GM18951 (cell line): ENCODE measurements around the gene SLC6A1.

ENCODE experiments used
- POLR2A ChIP-seq: IDR thresholded peaks from 4 replicates; pipeline ENCODE4 v1.6.1; 2011; ENCODE audit warnings: mild to moderate bottlenecking; ENCODE audit not compliant: insufficient read length, insufficient read depth; ENCODE audit errors: extremely low read depth
- in situ Hi-C: fragments of 300-500 bp; cut with MboI; formaldehyde crosslinking; loops from one replicate; pipeline ENCODE4 v1.12.0; 2022; ENCODE audit warnings: low sequenced_read_pairs, mixed read lengths, inconsistent platforms; ENCODE audit not compliant: unreplicated experiment

Gene SLC6A1

DNA sequence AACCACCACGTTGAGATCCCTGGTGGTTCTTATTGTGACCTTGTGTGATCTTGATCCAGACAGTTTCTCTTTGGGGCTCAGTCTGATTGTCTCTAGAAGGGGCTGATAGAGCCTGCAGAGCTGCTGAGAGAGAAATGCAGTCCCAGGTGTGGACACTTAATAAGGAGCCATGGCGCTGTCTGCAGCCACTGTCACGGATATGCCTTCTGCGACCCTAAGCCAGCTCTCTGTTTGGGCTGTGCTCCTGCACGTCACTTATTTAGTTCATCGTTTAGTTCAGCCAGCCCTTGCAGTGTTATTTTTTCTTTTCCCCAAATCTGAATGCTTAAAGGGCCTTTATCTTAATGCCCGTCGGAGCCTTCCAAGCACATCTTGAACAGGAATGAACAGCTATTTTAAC is 12.0 kb downstream of the SLC6A1 start:
- no peak for TF ChIP-seq POLR2A
- in situ Hi-C loops: no loop called here

DNA sequence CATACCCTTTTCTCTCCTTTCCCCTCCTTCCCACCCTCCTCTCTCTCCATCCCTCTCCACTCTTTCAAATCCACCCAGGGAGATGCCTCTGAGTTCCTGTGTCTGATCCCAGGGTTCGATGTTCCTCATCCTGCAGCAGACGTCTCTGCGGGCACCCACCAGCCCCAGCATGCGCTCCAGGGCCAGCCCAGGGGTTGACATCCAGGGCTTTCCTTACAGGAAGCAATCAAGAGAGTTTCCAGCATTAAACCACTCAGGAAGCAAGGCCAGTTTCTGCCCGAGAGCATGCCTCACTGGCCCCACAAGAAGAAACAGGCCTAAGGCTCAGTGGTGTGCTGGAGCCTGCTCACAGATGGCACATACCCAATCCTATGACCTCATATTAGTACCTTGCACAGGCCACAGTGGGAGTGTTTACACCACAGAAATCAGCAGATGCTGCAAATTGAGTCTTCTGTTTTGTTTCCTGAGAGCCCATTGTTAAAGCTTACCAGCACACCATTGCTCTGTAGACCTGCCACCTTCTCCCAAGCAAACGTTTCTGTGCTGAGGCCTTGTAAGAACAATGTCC is 13.2 kb downstream of the SLC6A1 start:
- no peak for TF ChIP-seq POLR2A
- in situ Hi-C loops: no loop called here

DNA sequence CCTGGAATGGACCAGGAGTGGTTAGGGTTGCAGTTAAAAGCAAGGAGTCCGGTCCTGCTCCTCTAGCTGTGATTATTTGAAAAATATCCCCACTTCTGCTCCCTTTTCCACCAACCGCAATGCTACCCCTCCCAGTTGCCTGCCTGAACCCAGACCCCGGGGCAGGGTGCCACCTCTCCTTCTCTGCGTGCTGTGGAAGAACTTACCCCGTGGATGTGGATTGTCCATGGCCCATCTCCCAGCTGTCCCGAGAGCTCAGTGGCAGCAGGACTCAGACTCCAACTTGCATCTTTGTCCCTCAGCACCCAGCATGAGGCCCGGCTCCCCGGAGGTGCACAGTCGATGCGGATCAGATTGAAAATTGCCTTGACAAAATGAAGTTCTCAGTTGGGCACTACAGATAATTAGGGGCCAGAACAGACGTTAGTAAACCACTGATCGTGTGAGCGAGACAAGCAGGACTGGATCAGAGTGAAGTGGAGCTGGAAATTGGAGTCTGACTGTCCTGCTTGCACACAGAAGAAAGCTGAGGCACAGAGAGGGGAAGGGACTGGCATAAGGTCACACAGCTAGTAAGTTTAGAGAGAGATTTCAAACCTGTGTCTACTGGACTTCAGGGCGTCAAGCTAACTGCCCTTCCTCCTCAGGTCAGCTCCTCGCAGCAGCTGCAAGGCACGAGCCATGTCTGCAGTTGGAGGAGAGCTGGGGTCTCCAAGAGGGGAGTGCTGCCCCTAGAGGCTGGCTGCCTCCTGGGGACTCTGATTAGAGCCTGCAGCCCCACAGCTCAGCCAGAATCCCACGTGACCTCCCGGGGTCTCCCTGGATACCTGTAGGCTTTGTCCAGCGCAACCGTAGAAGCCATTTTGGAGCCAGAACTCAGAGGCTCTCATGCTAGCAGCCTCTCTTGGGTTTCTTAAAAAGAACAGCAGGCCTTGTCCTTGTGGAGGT is 14.7 kb downstream of the SLC6A1 start:
- in situ Hi-C loops: no loop called here
- no peak for TF ChIP-seq POLR2A

DNA sequence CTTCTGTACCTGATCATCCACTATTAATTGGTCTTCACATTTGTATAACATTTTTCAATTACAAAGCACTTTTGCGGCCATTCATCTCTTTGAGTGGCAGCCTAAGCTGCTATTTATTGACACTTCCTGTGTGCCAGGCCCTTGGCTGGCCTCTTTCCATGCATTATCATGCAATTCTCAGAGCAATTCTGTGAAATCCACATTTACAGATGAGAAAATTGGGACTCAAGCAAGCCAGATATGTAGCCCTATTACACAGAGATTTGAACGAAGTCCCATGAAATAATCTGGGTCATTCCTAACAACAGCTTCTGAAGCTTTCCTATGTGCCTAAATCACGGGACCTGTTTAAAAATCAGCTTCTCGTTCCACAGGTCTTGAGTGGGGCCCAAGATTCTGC is 17.4 kb downstream of the SLC6A1 start:
- in situ Hi-C loops: no loop called here

DNA sequence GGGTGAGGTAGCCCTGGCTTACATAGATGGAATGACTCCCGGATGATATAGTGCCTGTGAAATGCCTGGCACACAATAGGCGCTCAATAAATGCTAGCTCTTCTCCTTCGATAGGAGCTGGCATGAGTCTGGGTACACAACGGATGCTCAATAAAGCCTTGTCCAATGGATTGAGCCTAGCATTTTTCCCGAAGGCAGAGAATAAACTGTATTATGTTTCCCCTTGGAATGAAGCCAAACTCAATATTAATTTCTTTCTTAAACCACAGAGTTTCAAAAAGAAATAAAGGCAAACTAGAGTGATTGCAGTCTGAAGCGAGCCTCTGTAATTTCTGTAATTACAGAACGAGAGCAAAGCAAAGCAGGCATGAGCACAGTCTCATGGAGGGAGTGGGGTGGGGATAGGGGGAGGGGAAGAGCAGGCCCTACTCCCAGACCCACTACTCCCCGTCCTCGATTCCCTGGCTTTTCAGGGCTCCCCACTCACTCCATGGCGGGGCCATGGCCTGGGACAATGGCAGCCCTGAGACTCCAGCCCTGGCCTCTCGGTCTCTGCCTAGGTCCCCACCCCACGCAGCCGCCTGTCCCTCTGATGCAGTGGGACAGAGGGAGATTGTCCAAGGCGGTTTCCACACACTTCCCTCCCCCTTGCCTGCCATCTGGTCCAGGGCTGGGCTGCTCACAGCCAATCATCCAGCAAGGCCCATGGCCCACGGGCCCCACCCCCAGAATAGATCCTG is 18.0 kb downstream of the SLC6A1 start:
- in situ Hi-C loops: no loop called here
- no peak for TF ChIP-seq POLR2A

More for the DNA sequence above, 17.4 kb downstream of the SLC6A1 start:
- no peak for TF ChIP-seq POLR2A

DNA sequence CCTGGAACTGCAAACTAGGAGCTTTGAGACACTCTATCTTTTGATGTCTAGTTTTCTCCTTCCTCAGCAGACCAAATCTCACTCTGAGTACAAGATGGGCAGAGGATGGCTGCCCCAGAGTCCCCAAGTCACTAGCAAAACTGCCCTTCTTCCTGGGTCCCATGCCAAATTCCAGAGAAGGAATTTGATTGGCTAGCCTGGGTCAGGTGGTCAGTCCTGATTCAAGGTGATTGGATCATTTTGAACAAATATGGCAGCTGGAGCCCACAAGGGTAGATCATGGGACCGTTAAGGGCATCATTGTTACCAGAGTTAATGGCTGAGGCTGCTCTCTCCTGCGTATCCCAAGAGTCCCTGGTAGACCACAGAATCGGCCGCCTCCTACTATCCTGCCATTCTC is 21.7 kb downstream of the SLC6A1 start:
- in situ Hi-C loops: no loop called here
- TF ChIP-seq POLR2A: no peak

DNA sequence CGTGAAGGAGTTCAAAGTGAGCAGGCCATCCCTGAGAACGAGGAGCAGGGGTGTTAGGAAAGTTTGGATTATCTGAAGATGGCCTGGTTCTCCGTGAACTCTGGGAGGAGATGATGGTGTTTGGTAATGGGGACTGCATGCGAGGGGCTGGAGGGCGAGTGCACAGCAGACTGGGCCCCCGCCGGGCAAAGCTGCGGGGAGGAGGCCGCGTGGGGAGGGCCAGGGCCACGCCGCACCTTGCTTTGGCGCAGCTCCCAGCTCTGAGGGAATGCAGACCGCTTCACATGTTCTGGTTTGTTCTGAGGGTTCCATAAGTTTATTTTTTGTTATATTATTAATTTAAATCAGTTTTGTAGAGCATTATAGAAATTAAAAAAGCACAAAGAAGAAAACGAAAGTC is 22.2 kb downstream of the SLC6A1 start:
- TF ChIP-seq POLR2A: no peak
- in situ Hi-C loops: no loop called here

DNA sequence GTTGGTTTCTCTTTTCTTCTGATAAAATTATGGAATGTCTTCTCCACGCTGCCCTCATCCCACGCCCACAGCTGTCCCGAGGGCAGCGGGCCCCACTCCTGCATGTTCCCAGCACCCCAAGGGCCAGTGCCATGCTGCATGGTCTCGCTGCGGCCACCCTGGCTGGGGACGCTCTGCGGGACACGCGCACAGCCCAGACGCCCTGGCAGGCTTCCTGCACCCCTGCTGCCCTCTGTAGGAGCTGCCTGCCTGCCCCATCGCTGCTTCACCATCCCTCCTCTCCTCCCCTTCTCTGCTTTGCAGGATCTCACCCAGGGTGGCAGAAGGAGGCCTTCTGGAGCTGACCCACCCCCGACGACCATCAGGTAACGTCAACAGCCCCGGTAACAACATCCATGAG is 22.8 kb downstream of the SLC6A1 start:
- in situ Hi-C loops: no loop called here
- no peak for TF ChIP-seq POLR2A

DNA sequence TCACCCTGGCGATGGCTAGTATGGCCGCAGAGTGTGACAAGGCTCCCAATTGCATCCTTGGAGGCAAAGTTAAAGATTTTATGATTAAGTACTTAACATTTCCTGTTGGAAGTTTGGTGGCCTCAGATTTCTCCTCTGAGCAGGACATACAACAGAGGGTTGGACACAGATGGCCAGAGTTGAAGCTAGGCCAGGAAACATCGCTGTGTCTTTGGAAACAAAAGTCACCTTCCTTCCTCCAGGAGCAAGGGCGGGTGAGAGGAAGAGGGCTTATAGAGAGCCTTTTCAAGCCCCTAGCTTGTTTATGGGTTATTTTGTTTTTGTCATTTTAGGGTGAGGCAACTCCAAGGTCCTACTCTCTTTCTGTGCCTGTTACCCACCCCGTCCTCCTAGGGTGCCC is 24.2 kb downstream of the SLC6A1 start:
- in situ Hi-C loops: no loop called here
- no peak for TF ChIP-seq POLR2A

DNA sequence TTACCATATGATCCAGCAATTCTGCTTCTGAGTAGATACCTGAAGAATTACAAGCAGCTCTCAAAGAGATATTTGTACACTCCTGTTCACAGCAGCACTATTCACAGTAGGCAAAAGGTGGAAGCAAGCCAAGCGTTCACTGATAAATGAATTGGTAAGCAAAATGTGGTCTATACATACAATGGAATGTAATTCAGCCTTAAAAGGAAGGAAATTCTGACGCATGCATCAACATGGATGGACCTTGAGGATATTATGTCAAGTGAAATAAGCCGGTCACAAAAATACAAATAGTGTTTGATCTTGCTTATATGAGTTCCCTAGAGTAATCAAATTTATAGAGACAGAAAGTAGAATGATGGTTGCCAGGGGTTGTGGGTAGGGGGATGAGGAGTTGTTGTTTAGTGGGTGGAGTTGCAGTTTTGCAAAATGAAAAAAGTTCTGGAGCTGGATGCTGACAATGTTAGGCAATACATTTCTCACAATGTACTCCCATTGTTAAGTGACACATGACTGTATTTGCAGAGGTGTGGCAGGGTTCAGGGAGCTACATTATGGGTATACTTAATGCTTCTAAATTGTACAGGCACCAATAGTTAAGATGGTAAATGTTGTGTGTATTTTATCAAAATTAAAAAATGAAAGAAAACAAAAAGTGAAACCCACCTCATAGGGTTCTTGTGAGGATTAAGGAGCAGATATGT is 26.7 kb downstream of the SLC6A1 start:
- TF ChIP-seq POLR2A: no peak
- in situ Hi-C loops: no loop called here

DNA sequence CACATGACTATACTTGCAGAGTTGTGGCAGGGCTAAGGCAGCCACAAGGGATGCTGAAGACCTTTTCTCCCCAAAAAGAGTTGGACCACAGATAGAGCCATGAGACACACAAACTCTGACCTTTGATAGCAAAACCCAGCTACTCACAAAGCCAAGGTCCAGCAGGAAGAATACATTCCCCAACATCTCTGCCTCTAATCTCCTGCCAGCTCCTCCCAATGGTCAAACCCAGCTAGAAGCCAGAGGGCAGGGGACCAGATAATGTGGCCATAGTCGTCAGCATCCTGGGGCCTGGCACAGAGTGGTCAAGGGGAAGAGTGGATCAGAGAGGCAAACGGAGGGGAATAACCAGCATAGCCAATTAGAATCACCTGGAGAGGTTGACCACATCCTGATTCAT is 28.2 kb downstream of the SLC6A1 start:
- in situ Hi-C loops: no loop called here
- TF ChIP-seq POLR2A: no peak

DNA sequence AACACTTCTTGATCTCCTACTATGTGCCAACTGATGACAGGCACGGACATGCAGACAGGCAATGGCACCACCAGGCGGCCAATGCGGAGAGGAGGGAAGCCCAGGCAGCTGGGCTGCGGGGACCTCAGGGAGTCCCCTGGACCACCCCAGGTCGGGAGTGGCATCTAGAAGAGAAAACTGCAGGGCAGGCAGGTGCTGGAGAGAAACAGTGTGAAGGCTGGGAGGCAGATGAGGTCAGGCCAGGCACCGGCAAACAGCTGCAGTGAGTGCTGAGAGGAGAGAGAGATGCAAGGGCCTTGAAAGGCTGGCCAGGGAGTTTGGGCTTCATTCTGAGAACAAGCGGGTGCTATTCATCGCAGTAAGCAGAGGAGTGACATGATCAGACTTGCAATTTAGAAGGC is 29.1 kb downstream of the SLC6A1 start:
- in situ Hi-C loops: no loop called here
- no peak for TF ChIP-seq POLR2A

DNA sequence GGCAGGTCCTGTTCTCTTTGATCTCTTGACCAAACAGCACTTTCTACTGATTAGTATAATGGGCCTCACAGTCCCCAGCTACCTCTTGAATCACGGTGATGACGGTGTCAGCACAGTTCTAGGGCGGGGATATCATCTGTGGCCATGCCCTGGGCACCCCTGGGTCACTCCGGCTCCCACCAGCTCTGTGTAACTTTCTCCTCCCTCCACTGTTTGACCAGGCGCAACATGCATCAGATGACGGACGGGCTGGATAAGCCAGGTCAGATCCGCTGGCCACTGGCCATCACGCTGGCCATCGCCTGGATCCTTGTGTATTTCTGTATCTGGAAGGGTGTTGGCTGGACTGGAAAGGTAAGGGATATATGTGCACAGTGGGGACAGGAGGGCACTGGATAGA is 29.6 kb downstream of the SLC6A1 start:
- TF ChIP-seq POLR2A: no peak
- in situ Hi-C loops: no loop called here
